H1 (cell line): Measurements from ENCODE around the gene CD247. TPM values are rescaled to one million over a fixed set of nuclear protein-coding genes. Genes with fewer than 3 reads are reported as not detected.

ENCODE experiments used
- CTCF ChIA-PET: fragments of 300-600 bp; sonication (Branson Sonifier 250); formaldehyde crosslinking; loops from one replicate; lab custom pipeline; 2021; ENCODE audit not compliant: partially characterized antibody; lab: Charles Lee
- POLR2A ChIA-PET: fragments of 300-600 bp; sonication (Branson Sonifier 250); formaldehyde crosslinking; loops from one replicate; lab custom pipeline; 2021; ENCODE audit warnings: inconsistent platforms; ENCODE audit not compliant: partially characterized antibody; lab: Charles Lee
- DNase-seq, 2 experiments: peaks; one replicate each; pipeline versions ENCODE4 v3.0.0 to v3.0.0-alpha.2; 2010 to 2022; ENCODE audit warnings: low spot score in 2 of 2, low read depth in 1 of 2, mixed read lengths in 1 of 2
- FAIRE-seq: peaks from 2 replicates; lab custom pipeline; 2011; peaks lifted over from hg19 to GRCh38; lab: Jason Lieb, UNC
- H2AFZ ChIP-seq: 2 replicates; pipeline ENCODE4 v1.8.1; 2012; ENCODE audit warnings: low read length, inconsistent platforms
- H2AK5ac ChIP-seq: 2 replicates; pipeline ENCODE4 v1.6.1; 2013; ENCODE audit warnings: low read depth, low read length
- H2BK120ac ChIP-seq: replicated peaks from 2 replicates; pipeline ENCODE3; 2013; ENCODE audit warnings: low read depth, low read length, inconsistent platforms
- H2BK12ac ChIP-seq: 2 replicates; pipeline ENCODE4 v1.6.1; 2013; ENCODE audit warnings: low read depth, low read length
- H2BK15ac ChIP-seq: 2 replicates; pipeline ENCODE4 v1.6.1; 2013; ENCODE audit warnings: low read length
- H2BK20ac ChIP-seq: 2 replicates; pipeline ENCODE4 v1.6.1; 2013; ENCODE audit warnings: low read length
- H2BK5ac ChIP-seq: 2 replicates; pipeline ENCODE4 v1.6.1; 2013; ENCODE audit warnings: low read depth, low read length
- H3K14ac ChIP-seq: 2 replicates; pipeline ENCODE4 v1.6.1; 2013; ENCODE audit warnings: inconsistent platforms; ENCODE audit not compliant: insufficient read length
- H3K18ac ChIP-seq: 2 replicates; pipeline ENCODE4 v1.6.1; 2013; ENCODE audit warnings: low read length; ENCODE audit errors: extremely low read depth
- H3K23ac ChIP-seq: 2 replicates; pipeline ENCODE4 v1.6.1; 2013; ENCODE audit warnings: inconsistent platforms; ENCODE audit not compliant: insufficient read length
- H3K23me2 ChIP-seq: 2 replicates; pipeline ENCODE4 v1.6.1; 2013; ENCODE audit warnings: low read depth, low read length
- H3K27ac ChIP-seq: 2 replicates; pipeline ENCODE4 v1.6.1; 2011; ENCODE audit warnings: low read depth, low read length, inconsistent platforms
- H3K27me3 ChIP-seq, 4 experiments: replicated peaks in 1 of 4; 1 replicate in 1 of 4; 2 replicates in 3 of 4; pipeline versions ENCODE4 v1.6.1 to v1.8.1; 2011 to 2013; ENCODE audit warnings: low read length in 3 of 4, mild to moderate bottlenecking in 3 of 4, inconsistent platforms in 2 of 4, mixed read lengths in 2 of 4, moderate library complexity in 1 of 4; ENCODE audit not compliant: control insufficient read depth in 3 of 4, insufficient read depth in 3 of 4; ENCODE audit errors: extremely low read depth in 1 of 4
- H3K36me3 ChIP-seq, 4 experiments: 2 replicates each; pipeline versions ENCODE4 v1.6.1 to v1.8.1; 2011 to 2013; ENCODE audit warnings: mild to moderate bottlenecking in 4 of 4, low read length in 3 of 4, moderate library complexity in 2 of 4, control low read depth in 1 of 4, inconsistent platforms in 1 of 4; ENCODE audit not compliant: insufficient read depth in 4 of 4, control insufficient read depth in 2 of 4
- H3K4ac ChIP-seq: replicated peaks from 2 replicates; pipeline ENCODE3; 2013; ENCODE audit warnings: low read length, low read depth, mixed read lengths, inconsistent platforms; ENCODE audit not compliant: insufficient read length
- H3K4me1 ChIP-seq, 4 experiments: replicated peaks in 1 of 4; 1 replicate in 1 of 4; 2 replicates in 3 of 4; pipeline versions ENCODE4 v1.6.1 to v1.8.1; 2011 to 2013; ENCODE audit warnings: low read length in 3 of 4, inconsistent platforms in 2 of 4, mixed read lengths in 1 of 4; ENCODE audit not compliant: insufficient read depth in 4 of 4, control insufficient read depth in 3 of 4
- H3K4me2 ChIP-seq, 2 experiments: 2 replicates each; pipeline versions ENCODE4 v1.6.1 to v1.8.1; 2011 to 2013; ENCODE audit warnings: low read depth in 2 of 2, low read length in 2 of 2, control low read depth in 1 of 2, inconsistent platforms in 1 of 2, mild to moderate bottlenecking in 1 of 2; ENCODE audit not compliant: insufficient read depth in 1 of 2
- H3K4me3 ChIP-seq, 4 experiments: fragments of 200-600, 300-600 bp in 1 of 4; sonication (generic), shearing (Covaris generic), sonication (Bioruptor Twin) in 1 of 4; 2 replicates each; pipeline versions ENCODE4 v1.5.1 to v1.8.1; 2011 to 2016; ENCODE audit warnings: low read length in 4 of 4, low read depth in 3 of 4, control low read depth in 2 of 4, inconsistent platforms in 2 of 4, mild to moderate bottlenecking in 2 of 4, mixed read lengths in 1 of 4, moderate library complexity in 1 of 4; ENCODE audit not compliant: insufficient read depth in 2 of 4; ENCODE audit errors: extremely low read depth in 1 of 4
- H3K56ac ChIP-seq: replicated peaks from 2 replicates; pipeline ENCODE3; 2013; ENCODE audit warnings: low read depth, mild to moderate bottlenecking, mixed read lengths, low read length, inconsistent platforms; ENCODE audit not compliant: insufficient read length
- H3K79me1 ChIP-seq: 2 replicates; pipeline ENCODE4 v1.6.1; 2013; ENCODE audit warnings: low read depth, low read length, control low read depth
- H3K79me2 ChIP-seq, 2 experiments: 2 replicates each; pipeline versions ENCODE4 v1.6.1 to v1.8.1; 2012 to 2013; ENCODE audit warnings: low read length in 2 of 2, mild to moderate bottlenecking in 2 of 2, inconsistent platforms in 1 of 2; ENCODE audit not compliant: insufficient read depth in 2 of 2, control insufficient read depth in 1 of 2
- H3K9ac ChIP-seq, 4 experiments: replicated peaks in 1 of 4; 1 replicate in 1 of 4; 2 replicates in 3 of 4; pipeline versions ENCODE4 v1.6.1 to v1.8.1; 2011 to 2013; ENCODE audit warnings: low read depth in 3 of 4, low read length in 3 of 4, control low read depth in 2 of 4, mild to moderate bottlenecking in 2 of 4, moderate library complexity in 2 of 4, inconsistent platforms in 1 of 4; ENCODE audit errors: extremely low read depth in 1 of 4
- H3K9me3 ChIP-seq, 2 experiments: 2 replicates each; pipeline versions ENCODE4 v1.6.1 to v1.8.1; 2012 to 2013; ENCODE audit warnings: mild to moderate bottlenecking in 2 of 2, moderate library complexity in 2 of 2, control low read depth in 1 of 2, inconsistent platforms in 1 of 2, low read depth in 1 of 2, low read length in 1 of 2, mixed read lengths in 1 of 2; ENCODE audit not compliant: insufficient read depth in 2 of 2
- H4K20me1 ChIP-seq, 2 experiments: replicated peaks in 1 of 2; 2 replicates each; pipeline versions ENCODE3 to v1.8.1; 2011 to 2013; ENCODE audit warnings: inconsistent platforms in 2 of 2, low read length in 2 of 2, mild to moderate bottlenecking in 1 of 2; ENCODE audit not compliant: insufficient read depth in 2 of 2, control insufficient read depth in 1 of 2
- H4K5ac ChIP-seq: 2 replicates; pipeline ENCODE4 v1.6.1; 2013; ENCODE audit warnings: low read length, low read depth, mixed read lengths, inconsistent platforms; ENCODE audit not compliant: insufficient read length
- H4K8ac ChIP-seq: 2 replicates; pipeline ENCODE4 v1.8.0; 2013; ENCODE audit warnings: mild to moderate bottlenecking, moderate library complexity, low read length, inconsistent platforms; ENCODE audit not compliant: insufficient read depth; ENCODE audit errors: extremely low read depth
- H4K91ac ChIP-seq: replicated peaks from 2 replicates; pipeline ENCODE3; 2013; ENCODE audit warnings: low read length, mixed read lengths, inconsistent platforms; ENCODE audit not compliant: insufficient read length
- CHD2 ChIP-seq: IDR thresholded peaks from 2 replicates; pipeline ENCODE4 v1.6.1; 2012; ENCODE audit warnings: low read length, improper control_type of control experiment
- FOSL1 ChIP-seq: IDR thresholded peaks from 2 replicates; pipeline ENCODE4 v1.6.1; 2011; ENCODE audit warnings: mild to moderate bottlenecking, low read depth, low read length, moderate library complexity; ENCODE audit not compliant: insufficient read depth
- JUN ChIP-seq: IDR thresholded peaks from 2 replicates; pipeline ENCODE4 v1.6.1; 2011; ENCODE audit warnings: low read depth, mild to moderate bottlenecking, improper control_type of control experiment, low read length
- KDM4A ChIP-seq: IDR thresholded peaks from one replicate; pipeline ENCODE4 v1.7.1; 2012; ENCODE audit warnings: low read depth, mild to moderate bottlenecking, moderate library complexity, low read length, inconsistent platforms; ENCODE audit not compliant: severe bottlenecking
- PHF8 ChIP-seq: fragments of 200-600 bp; sonication (generic); conservative IDR thresholded peaks from 2 replicates; pipeline ENCODE4 v1.7.1; 2012; ENCODE audit warnings: low read depth, mild to moderate bottlenecking, inconsistent platforms, low read length, moderate library complexity
- TCF12 ChIP-seq: IDR thresholded peaks from 2 replicates; pipeline ENCODE4 v1.6.1; 2011; ENCODE audit warnings: low read depth, mild to moderate bottlenecking, low read length
- YY1 ChIP-seq: IDR thresholded peaks from 2 replicates; pipeline ENCODE4 v1.6.1; 2011; ENCODE audit warnings: low read depth, mild to moderate bottlenecking, low read length
- WGBS, 2 experiments: shearing (Covaris generic) in 1 of 2; methylation state at CpG; one replicate each; pipeline versions ENCODE4 v1.1.6 to v1.1.7; 2013 to 2015; ENCODE audit warnings: low lambda C conversion rate in 2 of 2, mixed read lengths in 2 of 2, inconsistent platforms in 1 of 2, low coverage in 1 of 2, missing lambda C conversion rate in 1 of 2; ENCODE audit not compliant: insufficient replicate concordance in 2 of 2, insufficient coverage in 1 of 2, insufficient read length in 1 of 2; ENCODE audit errors: extremely low coverage in 1 of 2, missing lambda C conversion rate in 1 of 2; 5-methylcytosine and 5-hydroxymethylcytosine counted together
- polyA plus RNA-seq, 7 experiments: library from polyadenylated mRNA; depleted of rRNA in 3 of 7; stranded (reverse) in 5 of 7; unstranded in 2 of 7; fragments of >200 nt in 5 of 7; fragments of 200-250 nt in 2 of 7; gene quantifications; 1 replicate in 5 of 7; 2 replicates in 1 of 7; 4 replicates in 1 of 7; pipeline versions ENCODE4 v1.2.1 to v1.2.3, GENCODE V29; 2011 to 2013; ENCODE audit warnings: missing spikeins in 2 of 7, mixed read lengths in 2 of 7
- total RNA-seq: library from RNA; stranded (reverse); fragmentation: NEBNext Ultra II Directional; extraction: Animal tissue kit (Norgen Biotek cat#: 25700); gene quantifications from 2 replicates; pipeline ENCODE4 v1.2.1, GENCODE V29; 2021

Gene CD247
- total and polyA plus RNA-seq, 2 of the 8 experiments (the other 6 are each of a cell fraction or from before 2014, with no cell fraction given), result 2.0 to 2.2 TPM

- H2BK5ac ChIP-seq, result no peak overlapping the region
- H3K4ac ChIP-seq, result no peak overlapping the region
- no peak for FAIRE-seq
- H2BK12ac ChIP-seq, result no peak overlapping the region
- H3K4me2 ChIP-seq, result no peak overlapping the region
- 93% methylated on average over 8 of the region's 8 CpGs; no CpG with 5 or more reads in 1 of the 2 experiments for WGBS, 2 experiments
- H4K91ac ChIP-seq, result no peak overlapping the region
- H3K9me3 ChIP-seq, result no peaks in the 10 kb centered on the region
- H4K20me1 ChIP-seq, result no peaks in the 10 kb centered on the region
- no peak overlapping the region for H3K27ac ChIP-seq
- TF ChIP-seq FOSL1 (no peak), CHD2 (no peak), TCF12 (no peak), YY1 (no peak), JUN (no peak), KDM4A (no peak), PHF8 (no peak)
- TF ChIP-seq, all 59 proteins: peak for 0
- Histone ChIP-seq H3K14ac (no peak overlapping the region), H3K4me3 (no peak overlapping the region), H3K9ac (no peak overlapping the region), H4K8ac (no peak overlapping the region), H2AFZ (no peak overlapping the region), H3K56ac (no peak overlapping the region), H3K4me1 (peaks cover 3 to 12% (median 5%) of the 10 kb centered on the region in 4 experiments), H3K79me2 (no peaks in the 10 kb centered on the region), H4K5ac (no peak overlapping the region), H2BK15ac (no peak overlapping the region), H3K23ac (no peak overlapping the region), H2AK5ac (no peak overlapping the region), H3K79me1 (no peaks in the 10 kb centered on the region), H2BK20ac (no peak overlapping the region), H3K23me2 (no peaks in the 10 kb centered on the region), H2BK120ac (no peak overlapping the region), H3K27me3 (peaks cover 0 to 2% (median under 1%) of the 10 kb centered on the region in 4 experiments; a peak in 4 of 7 replicates), H3K18ac (no peak overlapping the region), H3K36me3 (no peaks in the 10 kb centered on the region)
- CTCF ChIA-PET, result no interaction called here
- POLR2A ChIA-PET, result no interaction called here
- no peak for DNase-seq
These were observed 56.0 kb downstream of the CD247 start for GRCh38 chr1:167462341-167462740.
